CD1c-positive myeloid dendritic cell (primary cell): ENCODE results near the gene GPRIN2.

Experiments used
- DNase-seq: peaks from one replicate; pipeline ENCODE4 v3.0.0-alpha.2; 2016; ENCODE audit errors: extremely low spot score

Gene GPRIN2

GRCh38 chr10:46549171-46550075 is 7.0 kb downstream of the GPRIN2 start:
- no peak for DNase-seq

GRCh38 chr10:46548498-46549090 is 7.9 kb downstream of the GPRIN2 start:
- DNase-seq, result no peak

GRCh38 chr10:46547541-46548497 is 8.6 kb downstream of the GPRIN2 start:
- no peak for DNase-seq

- DNase-seq, result no peak
These were observed 9.6 kb downstream of the GPRIN2 start for GRCh38 chr10:46546591-46547540.

GRCh38 chr10:46545861-46546590 is 10.4 kb downstream of the GPRIN2 start:
- no peak for DNase-seq

- no peak for DNase-seq
These were observed 11.3 kb downstream of the GPRIN2 start for GRCh38 chr10:46544989-46545791.

GRCh38 chr10:46543466-46544377 is 12.7 kb downstream of the GPRIN2 start:
- no peak for DNase-seq

GRCh38 chr10:46542567-46543465 is 13.6 kb downstream of the GPRIN2 start:
- DNase-seq, result no peak

GRCh38 chr10:46541735-46542566 is 14.5 kb downstream of the GPRIN2 start:
- DNase-seq, result no peak

GRCh38 chr10:46541017-46541661 is 15.3 kb downstream of the GPRIN2 start:
- DNase-seq, result no peak

GRCh38 chr10:46540412-46541016 is 15.9 kb downstream of the GPRIN2 start:
- no peak for DNase-seq

GRCh38 chr10:46539596-46540411 is 16.7 kb downstream of the GPRIN2 start:
- DNase-seq, result no peak

GRCh38 chr10:46538717-46539426 is 17.6 kb downstream of the GPRIN2 start:
- DNase-seq, result no peak

GRCh38 chr10:46538155-46538554 is 18.3 kb downstream of the GPRIN2 start:
- DNase-seq, result no peak
